DND-41 (cell line): ENCODE measurements around the gene ADORA2B.
A peak's percentile ranks its signal among the peaks of the same experiment; 100 is the strongest.

ENCODE experiments used
- ATAC-seq: fragments of 200-7000 bp; cut with Tn5 transposase; 3 replicates; pipeline ENCODE4 v1.9.1; 2021; ENCODE audit warnings: low read depth; ENCODE audit not compliant: insufficient read depth
- DNase-seq: peaks from one replicate; pipeline ENCODE4 v3.0.0-alpha.2; 2020
- H2AFZ ChIP-seq: 2 replicates; pipeline ENCODE4 v1.6.0; 2012; ENCODE audit warnings: low read depth, low read length
- H3K27ac ChIP-seq: 2 replicates; pipeline ENCODE4 v1.5.1; 2012; ENCODE audit warnings: low read length, inconsistent platforms
- H3K27me3 ChIP-seq: fragments of 200-600 bp; sonication (generic); 2 replicates; pipeline ENCODE4 v1.6.0; 2012; ENCODE audit warnings: low read length, mild to moderate bottlenecking, inconsistent platforms; ENCODE audit not compliant: insufficient read depth, poor library complexity
- H3K36me3 ChIP-seq: 2 replicates; pipeline ENCODE4 v1.5.1; 2012; ENCODE audit warnings: low read length, inconsistent platforms; ENCODE audit not compliant: insufficient read depth
- H3K4me1 ChIP-seq: 2 replicates; pipeline ENCODE4 v1.5.1; 2012; ENCODE audit warnings: mild to moderate bottlenecking, low read length; ENCODE audit not compliant: insufficient read depth
- H3K4me2 ChIP-seq: 2 replicates; pipeline ENCODE4 v1.6.0; 2012; ENCODE audit warnings: mild to moderate bottlenecking, moderate library complexity, low read length, inconsistent platforms; ENCODE audit not compliant: insufficient read depth
- H3K4me3 ChIP-seq, 2 experiments: fragments of 200-600 bp in 1 of 2; shearing (Covaris generic) in 1 of 2; 2 replicates each; pipeline ENCODE4 v1.5.1; 2012 to 2016; ENCODE audit warnings: inconsistent platforms in 2 of 2, low read length in 2 of 2, mild to moderate bottlenecking in 2 of 2, low read depth in 1 of 2, moderate library complexity in 1 of 2
- H3K79me2 ChIP-seq: 2 replicates; pipeline ENCODE4 v1.6.0; 2012; ENCODE audit warnings: low read length, inconsistent platforms; ENCODE audit not compliant: insufficient read depth
- H3K9ac ChIP-seq: 2 replicates; pipeline ENCODE4 v1.6.0; 2012; ENCODE audit warnings: low read depth, mild to moderate bottlenecking, inconsistent platforms, low read length, moderate library complexity
- H3K9me3 ChIP-seq: 2 replicates; pipeline ENCODE4 v1.5.1; 2012; ENCODE audit warnings: low read length, moderate library complexity, mild to moderate bottlenecking, inconsistent platforms; ENCODE audit not compliant: insufficient read depth, severe bottlenecking
- H4K20me1 ChIP-seq: 2 replicates; pipeline ENCODE4 v1.6.0; 2012; ENCODE audit warnings: low read length; ENCODE audit not compliant: insufficient read depth
- EZH2 ChIP-seq: IDR thresholded peaks from 3 replicates; pipeline ENCODE4 v1.6.1; 2012; ENCODE audit warnings: borderline replicate concordance, low read depth, mild to moderate bottlenecking, moderate library complexity, low read length, inconsistent platforms; ENCODE audit not compliant: severe bottlenecking
- TF ChIP-seq, protein P1 (sequence below): IDR thresholded peaks from 2 replicates; pipeline ENCODE4 v1.5.1; 2012; ENCODE audit warnings: borderline replicate concordance, low read length, moderate library complexity, mild to moderate bottlenecking; ENCODE audit not compliant: poor library complexity, severe bottlenecking; ENCODE audit errors: extremely low read depth

Gene ADORA2B

GRCh38 chr17:15963670-15964110 lies 18.8 kb downstream of the ADORA2B start:
- Histone ChIP-seq H3K27ac (no peak overlapping the region), H3K9me3 (no peaks in the 10 kb centered on the region), H3K4me3 (no peak overlapping the region), H4K20me1 (no peaks in the 10 kb centered on the region), H3K4me2 (no peak overlapping the region), H2AFZ (no peak overlapping the region), H3K79me2 (no peaks in the 10 kb centered on the region), H3K4me1 (peaks cover 25% of the 10 kb centered on the region), H3K27me3 (no peaks in the 10 kb centered on the region), H3K9ac (no peak overlapping the region), H3K36me3 (no peaks in the 10 kb centered on the region)
- TF ChIP-seq EZH2, result no peak
- TF ChIP-seq, protein P1, sequence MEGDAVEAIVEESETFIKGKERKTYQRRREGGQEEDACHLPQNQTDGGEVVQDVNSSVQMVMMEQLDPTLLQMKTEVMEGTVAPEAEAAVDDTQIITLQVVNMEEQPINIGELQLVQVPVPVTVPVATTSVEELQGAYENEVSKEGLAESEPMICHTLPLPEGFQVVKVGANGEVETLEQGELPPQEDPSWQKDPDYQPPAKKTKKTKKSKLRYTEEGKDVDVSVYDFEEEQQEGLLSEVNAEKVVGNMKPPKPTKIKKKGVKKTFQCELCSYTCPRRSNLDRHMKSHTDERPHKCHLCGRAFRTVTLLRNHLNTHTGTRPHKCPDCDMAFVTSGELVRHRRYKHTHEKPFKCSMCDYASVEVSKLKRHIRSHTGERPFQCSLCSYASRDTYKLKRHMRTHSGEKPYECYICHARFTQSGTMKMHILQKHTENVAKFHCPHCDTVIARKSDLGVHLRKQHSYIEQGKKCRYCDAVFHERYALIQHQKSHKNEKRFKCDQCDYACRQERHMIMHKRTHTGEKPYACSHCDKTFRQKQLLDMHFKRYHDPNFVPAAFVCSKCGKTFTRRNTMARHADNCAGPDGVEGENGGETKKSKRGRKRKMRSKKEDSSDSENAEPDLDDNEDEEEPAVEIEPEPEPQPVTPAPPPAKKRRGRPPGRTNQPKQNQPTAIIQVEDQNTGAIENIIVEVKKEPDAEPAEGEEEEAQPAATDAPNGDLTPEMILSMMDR, result no peak
- DNase-seq (no peak), ATAC-seq (no peak)

- Histone ChIP-seq H3K4me1 (peaks cover 25% of the 10 kb centered on the region), H2AFZ (no peak overlapping the region), H3K4me3 (no peak overlapping the region), H3K27me3 (no peaks in the 10 kb centered on the region), H3K27ac (no peak overlapping the region), H3K79me2 (no peaks in the 10 kb centered on the region), H3K9me3 (no peaks in the 10 kb centered on the region), H3K36me3 (no peaks in the 10 kb centered on the region), H3K9ac (no peak overlapping the region), H4K20me1 (no peaks in the 10 kb centered on the region), H3K4me2 (no peak overlapping the region)
- DNase-seq (peak; percentile 64), ATAC-seq (peak; percentile 96)
- TF ChIP-seq, protein P1, result no peak
- no peak for TF ChIP-seq EZH2
These were observed 20.6 kb downstream of the ADORA2B start for GRCh38 chr17:15965528-15965927.

GRCh38 chr17:15966183-15966878 lies 21.4 kb downstream of the ADORA2B start:
- no peak overlapping the region for H2AFZ ChIP-seq
- peaks cover 25% of the 10 kb centered on the region for H3K4me1 ChIP-seq
- H3K4me2 ChIP-seq, result no peak overlapping the region
- H3K27ac ChIP-seq, result peak overlapping the region; percentile 44; the same call in 1 of the 2 replicates
- H4K20me1 ChIP-seq, result no peaks in the 10 kb centered on the region
- no peak overlapping the region for H3K4me3 ChIP-seq
- ATAC-seq (no peak), DNase-seq (no peak)
- H3K9ac ChIP-seq, result no peak overlapping the region
- no peak for TF ChIP-seq EZH2
- TF ChIP-seq, protein P1, result no peak
- H3K36me3 ChIP-seq, result no peaks in the 10 kb centered on the region
- no peaks in the 10 kb centered on the region for H3K27me3 ChIP-seq
- no peaks in the 10 kb centered on the region for H3K79me2 ChIP-seq
- H3K9me3 ChIP-seq, result no peaks in the 10 kb centered on the region
